ENCODE measurements around the gene LRRC4.

LRRC4 gene

DNA sequence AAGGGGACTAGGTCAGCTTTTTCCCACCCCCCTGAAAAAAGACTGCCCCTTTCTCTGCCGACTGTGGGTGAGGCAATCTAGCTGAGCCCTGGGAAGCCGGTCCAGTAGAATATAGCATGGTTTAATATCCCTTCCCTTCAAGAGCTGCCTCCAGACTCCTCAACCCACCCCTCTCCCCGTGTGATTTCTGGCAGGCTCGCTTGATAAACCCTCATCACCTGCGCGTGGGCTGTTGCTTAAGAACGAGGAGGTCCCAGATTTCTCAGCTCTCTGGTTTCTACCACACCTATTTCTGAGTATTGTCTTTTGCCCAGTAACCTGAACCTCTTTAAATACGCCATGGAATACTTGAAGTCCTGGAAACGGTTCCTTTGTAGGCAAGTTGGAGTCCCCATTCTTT lies 2.0 kb upstream of the LRRC4 start:
- in situ Hi-C loops (cut with HindIII; ENCODE audit: low sequenced_read_pairs) = no loop called here

DNA sequence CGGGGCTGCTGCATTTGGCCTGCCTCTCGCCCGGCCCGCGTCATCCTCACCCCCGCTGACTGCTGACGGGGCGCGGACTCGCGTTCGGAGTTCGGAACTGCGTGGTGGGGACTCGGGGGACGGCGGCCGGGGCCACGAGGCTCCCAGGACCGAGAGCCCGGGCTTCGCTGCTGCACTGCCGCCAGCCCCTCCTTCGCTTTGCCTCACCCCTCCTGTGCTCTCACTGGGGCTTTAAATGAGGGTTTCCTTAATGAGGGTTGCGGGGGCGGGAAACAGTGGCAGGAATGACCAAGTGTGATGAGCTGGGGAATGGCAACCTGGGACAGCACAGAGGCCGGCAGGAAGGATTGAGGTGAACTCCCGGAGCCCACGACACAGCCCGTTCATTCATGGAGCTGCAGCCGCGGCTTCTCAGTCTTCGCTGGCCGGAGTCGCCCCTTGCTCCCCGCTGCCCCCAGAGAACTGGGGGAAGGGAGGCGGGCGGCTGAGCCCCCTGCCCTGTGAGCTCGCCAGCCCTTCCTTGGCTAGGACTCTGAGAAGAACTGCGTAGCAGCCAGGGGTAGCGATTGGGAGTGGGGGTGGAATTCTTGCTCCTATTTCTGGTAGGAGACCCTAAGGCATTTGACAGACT lies 1.5 kb upstream of the LRRC4 start:
- in situ Hi-C loops (cut with HindIII; ENCODE audit: low sequenced_read_pairs) = no loop called here

GRCh38 chr7:128031901-128032604 lies 816 bp upstream of the LRRC4 start:
- in situ Hi-C loops (cut with HindIII; ENCODE audit: low sequenced_read_pairs) = no loop called here

- in situ Hi-C loops (cut with HindIII; ENCODE audit: low sequenced_read_pairs) = no loop called here
Observed at GRCh38 chr7:128030263-128030653, 979 bp downstream of the LRRC4 start.

DNA sequence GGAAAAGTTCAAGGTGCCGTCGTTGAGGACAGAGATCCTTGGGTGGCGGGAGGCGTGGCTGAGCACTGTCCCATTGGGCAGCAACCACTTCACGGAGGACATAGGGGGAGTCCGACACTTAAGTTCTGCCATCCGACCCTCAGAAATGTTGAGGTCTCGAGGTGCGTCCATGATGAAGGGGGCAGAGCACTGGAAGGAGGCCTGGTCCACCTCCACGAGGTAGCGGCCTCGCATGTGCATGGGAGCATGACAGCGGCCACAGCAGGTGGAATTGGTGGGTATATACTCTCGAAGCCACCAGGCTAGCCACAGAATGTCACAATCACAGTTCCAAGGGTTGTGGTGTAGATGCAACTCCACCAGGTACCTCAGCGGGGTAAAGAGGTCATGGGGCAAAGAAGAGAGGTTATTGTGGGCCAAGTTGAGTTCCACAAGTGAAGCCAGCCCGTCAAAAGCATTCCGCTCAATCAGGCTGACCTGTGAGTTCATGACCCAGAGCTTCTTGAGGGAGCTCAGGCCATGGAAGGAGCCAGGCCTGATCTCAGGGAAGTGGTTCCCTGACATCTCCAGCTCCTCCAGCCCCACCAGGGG lies 1.7 kb downstream of the LRRC4 start:
- in situ Hi-C loops (cut with HindIII; ENCODE audit: low sequenced_read_pairs) = no loop called here

DNA sequence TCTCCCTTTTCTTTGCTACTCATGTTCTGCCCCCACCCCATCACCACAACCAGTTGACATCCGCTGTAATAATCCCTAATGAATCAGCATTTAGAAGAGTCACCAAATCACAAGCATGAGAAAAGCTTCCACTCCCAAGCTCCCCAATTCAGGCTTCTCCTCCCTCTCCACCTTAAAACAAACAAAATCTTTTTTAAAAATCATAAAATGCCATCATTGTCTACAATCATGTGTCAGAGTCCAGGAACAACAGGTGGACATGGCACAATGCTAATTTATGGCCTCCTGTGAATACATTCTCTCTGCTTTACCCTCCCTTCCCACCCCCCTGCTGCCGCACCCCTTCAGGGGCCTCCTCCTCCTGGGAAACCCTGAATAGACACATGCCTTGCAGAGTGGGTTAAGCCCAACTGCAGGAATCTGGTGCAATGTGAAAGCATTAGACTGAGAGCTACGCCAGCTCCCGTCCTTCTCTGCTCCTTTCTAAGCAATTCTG lies 3.7 kb downstream of the LRRC4 start:
- in situ Hi-C loops (cut with HindIII; ENCODE audit: low sequenced_read_pairs) = no loop called here

GRCh38 chr7:128026551-128026950 lies 4.7 kb downstream of the LRRC4 start:
- in situ Hi-C loops (cut with HindIII; ENCODE audit: low sequenced_read_pairs) = no loop called here

GRCh38 chr7:128025819-128026218 lies 5.4 kb downstream of the LRRC4 start:
- in situ Hi-C loops (cut with HindIII; ENCODE audit: low sequenced_read_pairs) = no loop called here

DNA sequence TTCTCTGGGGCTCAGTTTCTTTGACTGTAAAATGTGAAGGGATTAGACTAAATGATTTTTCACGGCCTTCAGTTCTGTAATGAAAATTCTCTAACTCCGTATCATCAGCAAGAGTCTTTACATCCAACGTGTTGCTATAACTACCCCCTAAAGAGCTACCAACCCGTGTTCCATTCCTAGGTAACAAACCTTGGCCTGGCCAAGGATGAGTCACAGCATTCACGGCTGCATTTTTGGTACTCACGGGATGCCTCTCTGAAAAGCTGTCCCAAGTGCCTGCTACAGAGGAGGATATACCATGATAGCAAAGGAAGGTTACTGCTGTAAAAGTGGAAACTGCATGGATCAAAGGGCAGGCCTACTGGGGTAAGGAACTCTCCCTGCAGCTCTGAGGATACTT lies 5.9 kb downstream of the LRRC4 start:
- in situ Hi-C loops (cut with HindIII; ENCODE audit: low sequenced_read_pairs) = no loop called here

- in situ Hi-C loops (cut with HindIII; ENCODE audit: low sequenced_read_pairs) = no loop called here
Observed at GRCh38 chr7:128024151-128024550, 7.1 kb downstream of the LRRC4 start.

DNA sequence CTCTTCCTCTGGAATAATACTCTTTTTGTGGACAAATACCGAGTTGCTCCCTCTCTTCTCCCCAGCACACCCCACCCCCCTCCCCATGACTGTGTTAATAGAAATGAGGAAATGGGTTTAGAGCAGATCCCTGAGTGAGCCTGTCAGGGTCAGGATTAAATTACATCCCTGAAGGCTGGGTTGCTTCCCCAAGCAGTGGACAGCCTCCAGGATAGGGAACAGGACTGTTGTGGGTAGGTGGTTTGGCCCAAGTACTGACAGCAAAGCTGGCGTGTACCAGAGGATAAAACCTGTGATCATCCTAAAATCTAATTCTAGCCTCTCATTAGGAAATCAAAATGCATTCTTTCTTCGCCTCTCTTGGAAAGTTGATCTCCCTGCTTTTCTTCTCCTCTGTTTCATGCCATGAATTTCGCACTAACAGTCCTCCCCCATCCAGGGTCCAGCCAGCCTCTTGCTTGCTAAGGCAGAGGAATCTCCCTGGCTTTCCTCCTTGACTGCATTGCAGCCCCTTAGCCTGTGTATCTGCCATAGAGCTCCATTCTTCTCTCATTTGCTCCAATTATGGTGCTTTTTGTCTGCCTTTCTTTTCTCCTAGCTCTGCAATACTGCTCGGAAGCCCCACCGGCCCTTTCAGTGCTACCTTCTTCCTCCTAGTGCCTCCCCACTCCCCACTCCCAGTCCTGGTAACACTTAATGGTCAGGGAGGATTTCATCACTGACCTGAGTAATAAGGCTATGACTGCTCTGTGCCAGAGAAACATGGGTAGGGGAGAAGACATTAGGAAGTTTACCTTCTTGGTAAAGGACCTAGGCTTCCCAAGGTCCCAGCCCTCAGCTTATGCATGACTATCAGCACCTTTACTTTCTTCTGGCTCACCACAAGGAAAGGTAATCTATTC lies 8.4 kb downstream of the LRRC4 start:
- in situ Hi-C loops (cut with HindIII; ENCODE audit: low sequenced_read_pairs) = no loop called here

DNA sequence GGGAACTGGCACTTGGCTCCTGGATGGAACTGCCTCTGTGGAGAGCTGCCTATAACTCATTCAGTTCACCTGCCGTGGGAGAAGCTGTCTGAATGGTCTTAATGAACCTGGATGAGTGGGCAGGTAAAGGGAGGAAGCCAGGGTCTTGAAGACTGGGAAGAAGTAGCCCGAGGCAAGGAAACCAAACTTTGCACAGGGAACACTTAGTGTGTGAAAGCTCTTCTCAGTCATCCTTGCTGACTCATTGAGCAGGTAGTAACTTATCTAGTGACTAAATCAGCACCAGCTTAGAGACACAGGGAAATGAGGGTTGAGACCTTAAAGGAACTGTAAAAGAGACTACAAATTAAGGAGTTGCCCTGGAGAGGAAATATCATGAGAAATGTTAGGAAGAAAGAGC lies 9.9 kb downstream of the LRRC4 start:
- in situ Hi-C loops (cut with HindIII; ENCODE audit: low sequenced_read_pairs) = no loop called here

GRCh38 chr7:128020159-128020558 lies 11.1 kb downstream of the LRRC4 start:
- in situ Hi-C loops (cut with HindIII; ENCODE audit: low sequenced_read_pairs) = no loop called here

DNA sequence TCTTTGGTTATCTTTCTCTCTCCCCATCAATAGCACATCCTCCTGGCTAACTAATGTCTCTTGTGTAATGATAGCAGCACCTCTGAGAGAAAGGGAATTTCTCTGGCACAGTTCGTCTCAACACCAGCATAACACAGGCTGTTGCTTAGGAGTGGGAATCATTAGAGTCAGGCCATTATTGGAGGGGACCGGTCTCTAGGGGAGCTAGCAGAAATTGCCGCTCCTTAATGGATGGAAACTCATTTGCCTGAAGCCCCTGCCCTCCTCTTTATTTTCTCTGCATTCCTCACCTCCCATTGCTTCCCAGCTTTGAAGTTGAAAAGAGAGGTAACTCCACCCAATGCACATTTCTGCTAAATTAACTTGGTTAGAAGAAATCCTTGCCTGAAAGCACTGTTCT lies 11.9 kb downstream of the LRRC4 start:
- in situ Hi-C loops (cut with HindIII; ENCODE audit: low sequenced_read_pairs) = no loop called here

DNA sequence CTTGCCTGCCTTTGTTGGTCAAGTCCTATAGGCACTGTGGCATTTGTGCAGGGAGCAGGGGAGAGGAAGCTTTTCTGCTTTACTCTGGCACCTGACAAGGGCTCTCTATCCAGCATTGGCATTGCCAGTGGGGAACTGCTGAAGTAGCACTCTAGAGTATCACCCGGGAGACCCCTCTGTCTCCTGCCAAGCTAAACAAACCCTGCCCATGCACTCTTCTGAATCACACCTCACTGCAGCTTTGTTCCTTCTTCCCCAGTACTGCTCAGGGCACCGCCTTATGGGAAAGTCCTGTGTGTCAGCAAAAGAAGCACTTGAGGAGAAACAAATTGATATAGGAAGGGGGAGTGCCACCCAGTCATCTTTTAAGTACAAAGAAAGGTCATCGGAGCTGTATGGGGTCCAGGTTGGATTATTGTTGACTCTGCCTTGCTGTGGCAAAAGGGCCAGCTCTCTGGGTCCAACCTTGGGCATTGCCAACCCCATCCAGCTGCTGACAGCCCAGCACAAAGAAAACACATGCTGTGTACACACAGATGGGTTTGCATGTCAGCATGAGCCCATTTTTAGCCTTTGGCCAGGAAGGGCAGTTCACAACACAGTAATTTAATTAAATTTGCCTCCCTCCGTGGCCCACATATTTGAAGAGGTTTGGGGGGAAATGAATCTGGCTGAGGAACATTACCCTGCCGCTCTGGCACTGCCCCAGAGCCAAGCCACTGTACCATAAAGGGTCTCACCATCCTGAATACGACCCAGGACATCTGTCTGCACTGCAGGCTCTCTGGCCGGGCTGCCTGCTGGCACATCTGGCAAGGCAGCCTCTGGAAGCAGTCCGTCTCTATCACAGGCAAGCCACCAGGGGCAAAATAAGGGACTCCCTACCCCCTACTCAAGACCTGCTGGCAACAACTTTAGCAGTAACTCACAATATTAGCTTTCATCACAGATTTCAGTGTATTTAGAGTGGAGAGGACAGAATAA lies 13.1 kb downstream of the LRRC4 start:
- in situ Hi-C loops (cut with HindIII; ENCODE audit: low sequenced_read_pairs) = no loop called here

- in situ Hi-C loops (cut with HindIII; ENCODE audit: low sequenced_read_pairs) = no loop called here
Observed at GRCh38 chr7:128017460-128017859, 13.8 kb downstream of the LRRC4 start.

DNA sequence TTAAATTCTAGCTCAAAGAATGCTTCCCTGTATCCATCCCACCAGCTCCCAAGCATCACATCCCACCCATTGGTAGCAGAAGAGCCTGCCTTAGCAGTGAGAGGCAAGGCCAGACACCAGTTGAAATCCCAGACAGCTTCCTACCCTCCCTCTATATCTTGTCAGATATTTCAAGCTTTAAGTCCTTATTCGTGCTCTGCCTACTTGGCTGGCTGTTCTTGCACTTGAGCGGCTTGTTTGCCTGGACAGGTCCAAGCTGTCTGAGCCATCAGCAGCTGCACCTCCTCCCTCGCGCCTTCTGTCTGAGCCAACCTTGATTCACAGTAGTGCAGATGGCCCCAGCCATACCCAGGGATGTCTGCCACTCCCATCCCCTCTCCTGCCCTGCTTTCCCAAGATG lies 16.4 kb downstream of the LRRC4 start:
- in situ Hi-C loops (cut with HindIII; ENCODE audit: low sequenced_read_pairs) = no loop called here

- in situ Hi-C loops (cut with HindIII; ENCODE audit: low sequenced_read_pairs) = no loop called here
Observed at GRCh38 chr7:128011131-128011661, 20.0 kb downstream of the LRRC4 start.

GRCh38 chr7:128010391-128011127 lies 20.7 kb downstream of the LRRC4 start:
- in situ Hi-C loops (cut with HindIII; ENCODE audit: low sequenced_read_pairs) = no loop called here
